Fibroblast of villous mesenchyme (primary cell): ENCODE measurements around the gene MYEF2. TPM values are rescaled to one million over a fixed set of nuclear protein-coding genes. Genes with fewer than 3 reads are reported as not detected.

Source experiments
- DNase-seq: peaks from one replicate; pipeline ENCODE4 v3.0.0-alpha.2; 2010; ENCODE audit warnings: low read depth
- H3K4me3 ChIP-seq: 2 replicates; pipeline ENCODE4 v1.5.1; 2011; ENCODE audit warnings: low read depth, mild to moderate bottlenecking, low read length
- CTCF ChIP-seq: IDR thresholded peaks from 2 replicates; pipeline ENCODE4 v1.5.1; 2012; ENCODE audit warnings: low read depth, mild to moderate bottlenecking, low read length; ENCODE audit not compliant: insufficient read depth
- total RNA-seq: library from RNA; depleted of rRNA; stranded (reverse); fragments of >200 nt; gene quantifications from 2 replicates; pipeline ENCODE4 v1.2.3, GENCODE V29; 2012

Gene MYEF2
- total RNA-seq, 1 donor: 6.9 TPM

GRCh38 chr15:48131324-48131723 is 46.8 kb downstream of the MYEF2 start:
- H3K4me3 ChIP-seq: no peak overlapping the region
- DNase-seq: no peak
- no peak for TF ChIP-seq CTCF

GRCh38 chr15:48126667-48127355 is 51.3 kb downstream of the MYEF2 start:
- no peak overlapping the region for H3K4me3 ChIP-seq
- DNase-seq: no peak
- TF ChIP-seq CTCF: no peak

- DNase-seq: no peak
- no peak for TF ChIP-seq CTCF
- no peak overlapping the region for H3K4me3 ChIP-seq
Measured at GRCh38 chr15:48121849-48122248, 56.2 kb downstream of the MYEF2 start.

- H3K4me3 ChIP-seq: no peak within 1 kb of the TSS
- DNase-seq: no peak
- no peak for TF ChIP-seq CTCF
Measured at GRCh38 chr15:48120745-48121144, 57.4 kb downstream of the MYEF2 start, which contains the start of gene SLC24A5. TSS of gene SLC24A5 (plus strand) at chr15:48120990. CDS start at chr15:48121045, 55 bp downstream.

GRCh38 chr15:48119277-48119676 is 58.8 kb downstream of the MYEF2 start:
- TF ChIP-seq CTCF: no peak
- no peak overlapping the region for H3K4me3 ChIP-seq
- DNase-seq: no peak

- peak; percentile 16 for DNase-seq
- H3K4me3 ChIP-seq: no peak overlapping the region
- TF ChIP-seq CTCF: peak; percentile 53
Measured at GRCh38 chr15:48112242-48112641, 65.9 kb downstream of the MYEF2 start.
